ENCODE results near the gene EXOSC10. TPM values are rescaled to one million over a fixed set of nuclear protein-coding genes. Genes with fewer than 3 reads are reported as not detected.
A peak's percentile ranks its signal among the peaks of the same experiment; 100 is the strongest.

The EXOSC10 gene
- total RNA-seq, 2 donors from 2014 or later: 51.6 to 65.0 TPM

DNA sequence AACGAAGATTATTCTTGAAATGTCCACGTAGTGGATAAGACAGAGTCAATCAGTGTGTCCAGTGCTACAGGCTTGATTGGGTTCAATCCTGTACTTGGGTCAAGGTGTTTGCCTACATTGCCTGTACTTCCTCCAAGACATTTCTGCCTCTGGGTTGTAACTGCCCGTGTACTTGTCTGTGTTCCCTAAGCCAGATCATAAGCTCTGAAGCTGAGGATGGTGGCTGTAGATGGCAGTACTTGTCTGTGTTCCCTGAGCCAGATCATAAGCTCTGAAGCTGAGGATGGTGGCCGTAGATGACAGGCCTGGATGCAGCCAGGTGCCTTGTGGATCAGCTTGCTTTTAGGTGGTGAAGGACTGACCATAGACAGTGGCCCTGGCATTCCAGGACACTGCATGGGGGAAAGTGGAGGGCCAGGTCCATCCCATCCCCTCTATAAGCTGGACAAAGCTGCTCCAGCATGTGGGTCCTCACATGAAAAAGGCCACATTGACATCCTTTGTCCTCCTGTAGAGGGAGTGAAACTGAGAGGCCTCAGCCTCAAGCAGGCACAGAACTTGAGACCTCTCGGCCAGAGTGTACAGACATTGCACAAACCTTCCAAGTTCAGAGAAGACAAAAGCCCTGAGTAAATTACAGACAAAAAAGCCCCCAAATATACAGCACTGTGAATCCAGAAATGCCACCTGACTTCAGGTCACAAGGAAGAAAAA is 37.9 kb downstream of the EXOSC10 start:
- H3K27ac ChIP-seq: no peak overlapping the region
- no peaks in the 10 kb centered on the region for H3K9me3 ChIP-seq
- H3K4me3 ChIP-seq: no peak overlapping the region
- H3K4me1 ChIP-seq (replicated peaks): peaks cover 4% of the 10 kb centered on the region
- 70% methylated on average over 5 of the region's 5 CpGs for WGBS
- no peaks in the 10 kb centered on the region for H3K27me3 ChIP-seq (replicated peaks; ENCODE audit: insufficient read depth)
- peaks cover 5 to 7% of the 10 kb centered on the region in 2 donors for H3K36me3 ChIP-seq
- TF ChIP-seq POLR2AphosphoS5 (IDR thresholded peaks at IDR 0.05): no peak
- TF ChIP-seq, protein P1, sequence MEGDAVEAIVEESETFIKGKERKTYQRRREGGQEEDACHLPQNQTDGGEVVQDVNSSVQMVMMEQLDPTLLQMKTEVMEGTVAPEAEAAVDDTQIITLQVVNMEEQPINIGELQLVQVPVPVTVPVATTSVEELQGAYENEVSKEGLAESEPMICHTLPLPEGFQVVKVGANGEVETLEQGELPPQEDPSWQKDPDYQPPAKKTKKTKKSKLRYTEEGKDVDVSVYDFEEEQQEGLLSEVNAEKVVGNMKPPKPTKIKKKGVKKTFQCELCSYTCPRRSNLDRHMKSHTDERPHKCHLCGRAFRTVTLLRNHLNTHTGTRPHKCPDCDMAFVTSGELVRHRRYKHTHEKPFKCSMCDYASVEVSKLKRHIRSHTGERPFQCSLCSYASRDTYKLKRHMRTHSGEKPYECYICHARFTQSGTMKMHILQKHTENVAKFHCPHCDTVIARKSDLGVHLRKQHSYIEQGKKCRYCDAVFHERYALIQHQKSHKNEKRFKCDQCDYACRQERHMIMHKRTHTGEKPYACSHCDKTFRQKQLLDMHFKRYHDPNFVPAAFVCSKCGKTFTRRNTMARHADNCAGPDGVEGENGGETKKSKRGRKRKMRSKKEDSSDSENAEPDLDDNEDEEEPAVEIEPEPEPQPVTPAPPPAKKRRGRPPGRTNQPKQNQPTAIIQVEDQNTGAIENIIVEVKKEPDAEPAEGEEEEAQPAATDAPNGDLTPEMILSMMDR (IDR thresholded peaks at IDR 0.05): no peak
- TF ChIP-seq POLR2A (IDR thresholded peaks at IDR 0.05): no peak
- intact Hi-C loops (cut with DNase I): no loop called here
- no peak for DNase-seq (ENCODE audit: low spot score)

DNA sequence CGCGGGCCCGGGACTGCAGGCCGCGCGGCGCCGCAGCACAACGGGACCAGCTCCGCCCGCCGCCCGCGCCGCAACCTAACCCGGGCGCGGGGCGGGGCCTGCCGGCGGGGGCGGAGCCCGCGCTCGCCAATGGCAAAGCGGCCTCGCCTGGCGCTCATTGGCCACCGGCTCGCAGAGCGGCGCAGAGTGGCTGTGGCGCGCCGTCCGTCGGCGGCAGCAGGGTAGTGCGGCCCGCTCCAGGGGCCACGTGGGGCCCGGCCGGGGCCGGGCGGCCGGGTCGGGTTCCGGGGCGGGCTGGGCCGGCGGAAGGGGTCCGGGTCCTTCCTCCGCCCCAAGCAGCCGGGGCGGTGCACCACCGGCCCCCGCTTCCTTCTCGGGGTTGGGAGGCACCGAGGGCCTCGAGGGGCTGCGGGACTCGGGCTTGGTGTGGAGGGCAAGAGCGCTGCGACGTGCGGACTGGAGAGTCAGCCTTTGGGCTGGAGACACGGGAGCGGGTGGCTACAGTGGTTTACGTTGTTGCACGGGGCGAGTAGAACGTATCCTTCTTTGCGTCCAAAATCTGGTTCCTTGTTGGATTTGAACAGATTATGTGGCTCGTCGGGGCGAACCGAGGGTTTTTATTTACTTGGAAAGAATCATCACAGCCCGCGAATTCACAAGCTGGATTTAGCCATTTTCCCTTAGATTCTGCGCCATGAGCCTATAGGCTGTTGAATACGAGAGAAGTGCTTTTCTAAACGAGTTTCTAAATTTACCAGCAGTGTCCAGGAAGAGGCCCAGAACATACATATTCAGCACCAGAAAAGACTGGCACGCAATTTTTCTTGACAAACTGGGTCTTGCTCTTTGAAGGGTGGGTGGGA is 39.5 kb downstream of the EXOSC10 start, which contains the start of gene SRM:
SRM (minus strand) TSS at position 51 of the 863 bp plus-strand sequence. CDS start 75 bp downstream, outside the sequence.
- peaks cover 11 to 12% of the 10 kb centered on the region in 2 donors for H3K36me3 ChIP-seq
- WGBS: under 1% methylated on average over 29 of the region's 83 CpGs

DNA sequence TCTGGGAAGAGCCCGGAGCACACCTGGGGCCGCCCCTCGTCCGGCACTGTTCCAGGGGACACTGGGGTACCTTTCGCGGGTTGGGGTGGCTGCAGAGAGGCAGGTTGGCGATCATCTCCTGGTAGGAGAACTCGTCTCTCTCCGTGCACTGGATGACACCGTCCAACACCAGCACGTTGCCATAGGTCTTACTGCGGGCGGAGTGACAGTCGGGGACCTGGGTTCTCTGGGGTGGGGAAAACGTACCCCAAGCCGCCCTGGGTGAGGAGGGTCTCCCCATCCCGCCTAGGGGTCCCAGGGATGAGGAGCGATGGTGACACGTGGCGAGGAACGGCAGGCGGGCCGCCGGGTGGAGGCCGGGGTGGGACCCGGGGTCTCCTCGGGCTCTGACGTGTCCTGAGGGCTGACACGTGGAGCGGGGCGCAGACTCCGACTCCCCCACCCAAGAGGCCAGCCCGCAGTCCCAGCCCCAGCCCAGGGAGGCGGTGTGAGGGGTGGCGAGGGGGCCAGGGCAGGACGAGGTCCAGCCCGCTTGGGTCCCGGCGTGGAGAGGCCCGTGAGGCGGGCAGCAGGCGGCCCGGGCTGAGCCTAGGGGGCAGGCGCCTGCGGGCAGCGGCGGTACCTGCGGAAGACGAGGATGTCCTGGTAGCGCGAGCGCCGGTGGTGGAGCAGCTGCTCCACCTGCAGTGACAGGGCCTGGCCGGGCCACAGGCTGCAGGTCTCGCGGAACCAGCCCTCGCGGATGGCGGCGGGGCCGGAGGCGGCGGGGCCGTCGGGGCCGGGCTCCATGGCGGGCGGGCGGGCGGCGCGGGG is 40.3 kb downstream of the EXOSC10 start:
- WGBS: 3% methylated on average over 32 of the region's 72 CpGs
- H3K27me3 ChIP-seq (replicated peaks; ENCODE audit: insufficient read depth): no peaks in the 10 kb centered on the region
- peak overlapping the region; percentile 87 to 88 for H3K4me3 ChIP-seq
- H3K36me3 ChIP-seq: peaks cover 6 to 9% of the 10 kb centered on the region in 2 donors
- peaks cover 4% of the 10 kb centered on the region for H3K4me1 ChIP-seq (replicated peaks)
- DNase-seq (ENCODE audit: low spot score): no peak
- TF ChIP-seq POLR2AphosphoS5 (IDR thresholded peaks at IDR 0.05): no peak
- TF ChIP-seq, protein P1 (IDR thresholded peaks at IDR 0.05): no peak
- no peak for TF ChIP-seq POLR2A (IDR thresholded peaks at IDR 0.05)
- intact Hi-C loops (cut with DNase I): no loop called here
- no peaks in the 10 kb centered on the region for H3K9me3 ChIP-seq
- H3K27ac ChIP-seq: peak overlapping the region in 1 of 2 donors; percentile 26

More for the DNA sequence above, 39.5 kb downstream of the EXOSC10 start, which contains the start of gene SRM:
- H3K27me3 ChIP-seq (replicated peaks; ENCODE audit: insufficient read depth): no peaks in the 10 kb centered on the region
- H3K4me3 ChIP-seq: peak within 1 kb of the TSS; percentile 87 to 88
- no peaks in the 10 kb centered on the region for H3K9me3 ChIP-seq
- intact Hi-C loops (cut with DNase I): no loop called here
- peaks cover 4% of the 10 kb centered on the region for H3K4me1 ChIP-seq (replicated peaks)
- peak within 1 kb of the TSS; percentile 57 to 64 for H3K27ac ChIP-seq
- TF ChIP-seq, protein P1 (IDR thresholded peaks at IDR 0.05): peak in 3 of 4 experiments; percentile 55 to 83 (median 80)
- TF ChIP-seq POLR2AphosphoS5 (IDR thresholded peaks at IDR 0.05): peak; percentile 24
- peak; percentile 57 for TF ChIP-seq POLR2A (IDR thresholded peaks at IDR 0.05)
- peak; percentile 86 for DNase-seq (ENCODE audit: low spot score)

DNA sequence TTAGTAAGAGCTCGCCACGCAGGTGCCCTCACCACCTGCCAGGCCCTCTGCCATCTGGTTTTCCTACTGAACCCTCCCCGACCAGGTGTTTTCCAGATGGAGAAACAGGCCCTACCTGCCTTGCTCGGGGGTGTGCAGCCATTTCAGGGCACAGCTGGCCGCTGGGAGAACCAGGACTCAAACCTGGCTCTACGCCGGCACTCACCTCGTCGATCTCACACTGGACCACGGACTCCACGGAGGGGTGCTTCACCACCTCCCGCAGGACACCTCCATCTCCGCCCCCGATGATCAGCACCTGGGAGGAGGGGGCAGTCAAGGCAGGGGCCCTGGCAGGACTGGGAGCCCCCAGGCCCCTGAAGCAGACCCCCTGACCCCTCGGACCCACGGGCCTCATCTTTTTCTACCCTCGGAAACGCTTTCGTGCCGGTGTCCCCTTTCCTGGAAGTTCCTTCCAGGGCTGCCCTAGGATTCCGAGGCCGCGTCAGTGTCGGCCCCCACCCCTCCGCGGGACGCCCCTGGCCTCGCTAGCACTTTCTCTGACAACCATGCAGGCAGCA is 41.0 kb downstream of the EXOSC10 start:
- Histone ChIP-seq H3K4me1 (replicated peaks) (peaks cover 4% of the 10 kb centered on the region), H3K36me3 (peaks cover 6 to 9% of the 10 kb centered on the region in 2 donors), H3K4me3 (peak overlapping the region; percentile 87 to 88), H3K27me3 (replicated peaks; ENCODE audit: insufficient read depth) (no peaks in the 10 kb centered on the region), H3K9me3 (no peaks in the 10 kb centered on the region), H3K27ac (no peak overlapping the region)
- intact Hi-C loops (cut with DNase I): no loop called here
- DNase-seq (ENCODE audit: low spot score): no peak
- WGBS: 45% methylated on average over 28 of the region's 28 CpGs
- TF ChIP-seq, protein P1 (IDR thresholded peaks at IDR 0.05): no peak
- TF ChIP-seq POLR2AphosphoS5 (IDR thresholded peaks at IDR 0.05) (no peak), POLR2A (IDR thresholded peaks at IDR 0.05) (no peak)

Data from prostate gland (tissue), 2 donors.